Dermis microvascular lymphatic vessel endothelial cell (primary cell): ENCODE measurements around the gene PGP. TPM values are rescaled to one million over a fixed set of nuclear protein-coding genes. Genes with fewer than 3 reads are reported as not detected.

Source experiments
- DNase-seq, 2 donors: peaks; one replicate each; pipeline versions ENCODE4 v3.0.0 to v3.0.0-alpha.2; 2010; ENCODE audit warnings: low read depth in 2 of 2
- total RNA-seq: library from RNA; depleted of rRNA; stranded (reverse); fragments of >200 nt; gene quantifications from 2 replicates; pipeline ENCODE4 v1.2.1, GENCODE V29; 2014

The PGP gene
- total RNA-seq, 1 donor from 2014 or later: 11.8 TPM

DNA sequence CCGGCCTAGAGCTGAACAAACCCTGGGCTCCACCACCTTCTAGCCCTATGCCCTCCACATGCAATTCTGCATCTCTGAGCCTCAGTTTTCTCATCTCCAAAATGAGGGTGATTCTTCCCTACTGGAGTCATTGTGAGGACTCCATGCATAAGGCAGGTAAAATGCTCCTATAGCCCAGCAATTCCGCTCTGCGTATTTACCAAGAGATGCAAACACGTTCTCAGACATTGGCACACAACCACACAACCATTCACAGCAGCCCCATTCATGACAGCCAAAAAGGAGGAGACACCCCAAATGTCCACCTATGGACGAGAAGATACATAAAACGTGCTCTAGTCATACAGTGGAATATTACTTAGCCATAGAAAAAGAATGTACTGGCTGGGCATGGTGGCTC is 14.3 kb downstream of the PGP start:
- DNase-seq: no peak

DNA sequence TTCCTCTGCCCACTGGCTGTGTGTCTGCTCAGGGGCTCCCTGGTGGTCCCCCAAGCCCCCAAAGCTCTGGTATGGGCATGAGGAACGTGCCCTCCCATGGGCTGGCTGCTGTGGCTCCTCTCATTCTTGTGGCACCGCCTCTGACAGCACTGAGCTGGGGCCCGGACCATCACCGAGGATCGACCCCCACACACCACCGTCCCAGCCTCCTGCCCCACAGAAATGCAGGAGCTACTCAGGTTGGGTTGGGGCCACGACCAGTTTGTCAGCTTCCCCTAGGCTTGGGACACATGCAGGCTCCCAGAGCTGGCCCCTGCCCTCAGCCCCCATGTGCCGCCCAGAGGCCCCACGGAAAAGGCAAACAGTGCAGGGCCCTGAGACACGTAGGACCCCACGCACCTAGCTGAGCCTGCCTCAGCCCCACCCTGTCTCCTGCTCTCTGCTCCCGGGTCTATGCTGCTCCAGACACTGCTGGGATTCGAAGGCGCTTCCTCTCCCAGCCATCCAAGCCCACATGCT is 15.0 kb downstream of the PGP start:
- DNase-seq: no peak

DNA sequence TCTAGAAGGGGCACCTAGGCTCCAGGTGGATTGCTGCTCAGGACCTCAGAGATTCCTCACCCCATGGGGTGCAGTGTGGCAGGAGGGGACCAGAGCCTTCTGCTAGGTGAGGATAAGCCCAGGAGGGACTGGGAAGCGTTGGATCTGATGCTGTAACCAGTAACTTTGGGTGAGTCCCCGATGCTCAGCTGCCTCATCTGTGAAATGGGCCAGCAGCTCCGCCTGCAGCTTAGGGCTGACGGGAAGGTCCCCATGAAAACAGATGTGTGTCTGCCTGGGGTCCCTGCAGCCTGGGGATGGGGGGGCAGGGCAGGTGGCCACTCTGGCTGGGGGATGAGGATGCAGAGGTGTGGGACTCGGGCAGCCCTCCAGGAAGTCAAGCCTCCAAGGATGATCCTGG is 15.5 kb downstream of the PGP start:
- DNase-seq: no peak

DNA sequence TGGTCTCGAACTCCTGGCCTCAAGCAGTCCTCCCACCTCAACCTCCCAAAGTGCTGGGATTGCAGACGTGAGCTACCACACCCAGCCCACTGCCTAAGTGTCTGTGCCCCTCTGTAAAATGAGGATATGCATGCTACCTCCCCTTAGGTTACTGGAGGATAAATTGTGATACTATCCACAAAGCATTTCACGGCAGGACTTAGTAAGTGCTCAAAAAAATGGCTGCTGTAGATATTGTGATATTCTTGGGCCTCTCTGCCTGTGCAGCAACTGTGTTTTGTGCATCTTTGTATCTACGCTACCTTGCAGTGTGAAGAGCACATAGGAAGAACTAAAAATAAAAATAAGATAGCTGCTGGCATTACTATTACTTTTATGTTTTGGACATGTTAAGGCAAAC is 16.4 kb downstream of the PGP start:
- no peak for DNase-seq

DNA sequence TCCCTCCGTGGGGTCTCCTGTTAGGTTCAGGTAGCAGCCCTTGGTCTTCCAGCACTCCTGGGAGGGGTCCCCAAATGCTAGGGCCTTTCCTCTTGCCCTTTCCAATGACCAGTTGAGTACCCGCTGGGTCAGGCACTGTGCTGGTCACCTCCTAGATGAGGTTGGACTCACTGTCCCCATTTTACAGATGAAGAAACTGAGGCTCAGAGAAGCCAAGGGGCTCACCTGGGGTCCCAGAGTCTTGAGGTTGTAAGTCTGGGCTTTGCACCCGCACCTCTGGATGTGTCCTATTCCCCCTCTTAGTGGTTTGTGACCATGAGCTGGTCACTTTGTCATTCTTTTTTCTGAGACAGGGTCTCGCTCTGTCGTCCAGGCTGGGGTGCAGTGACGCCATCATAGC is 16.9 kb downstream of the PGP start:
- no peak for DNase-seq

GRCh38 chr16:2196981-2197511 is 17.6 kb downstream of the PGP start:
- DNase-seq: no peak

GRCh38 chr16:2196162-2196980 is 18.3 kb downstream of the PGP start, which contains the start of gene CASKIN1:
TSS of gene CASKIN1 (minus strand) at chr16:2196605. CDS start at chr16:2196432, 173 bp downstream.
- peak in 1 of 2 donors; percentile 23 for DNase-seq

GRCh38 chr16:2195322-2196161 is 19.1 kb downstream of the PGP start:
- DNase-seq: no peak

DNA sequence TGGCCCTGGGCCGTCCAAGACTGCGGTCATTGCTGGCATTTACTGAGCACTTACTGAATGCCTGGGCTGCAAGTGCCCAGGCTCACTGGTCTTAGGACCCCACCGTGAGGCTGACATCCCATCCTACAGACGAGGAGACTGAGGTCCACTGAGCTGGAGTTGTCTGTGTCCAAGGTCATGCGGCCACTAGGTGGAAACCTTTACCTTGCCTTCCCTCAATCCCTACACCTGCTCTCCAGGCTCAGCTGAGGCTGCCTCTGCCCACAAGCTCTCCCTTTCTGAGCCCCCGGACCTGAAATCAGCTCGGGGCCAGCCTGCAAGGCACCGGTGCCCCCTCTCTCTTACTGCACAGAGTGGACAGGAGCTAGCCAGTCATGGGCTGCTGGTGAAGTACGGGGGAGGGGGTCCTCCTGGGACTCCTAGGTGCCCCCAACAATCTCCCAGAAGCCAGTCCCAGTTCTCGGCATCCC is 19.8 kb downstream of the PGP start:
- peak; percentile 45 to 63 for DNase-seq

DNA sequence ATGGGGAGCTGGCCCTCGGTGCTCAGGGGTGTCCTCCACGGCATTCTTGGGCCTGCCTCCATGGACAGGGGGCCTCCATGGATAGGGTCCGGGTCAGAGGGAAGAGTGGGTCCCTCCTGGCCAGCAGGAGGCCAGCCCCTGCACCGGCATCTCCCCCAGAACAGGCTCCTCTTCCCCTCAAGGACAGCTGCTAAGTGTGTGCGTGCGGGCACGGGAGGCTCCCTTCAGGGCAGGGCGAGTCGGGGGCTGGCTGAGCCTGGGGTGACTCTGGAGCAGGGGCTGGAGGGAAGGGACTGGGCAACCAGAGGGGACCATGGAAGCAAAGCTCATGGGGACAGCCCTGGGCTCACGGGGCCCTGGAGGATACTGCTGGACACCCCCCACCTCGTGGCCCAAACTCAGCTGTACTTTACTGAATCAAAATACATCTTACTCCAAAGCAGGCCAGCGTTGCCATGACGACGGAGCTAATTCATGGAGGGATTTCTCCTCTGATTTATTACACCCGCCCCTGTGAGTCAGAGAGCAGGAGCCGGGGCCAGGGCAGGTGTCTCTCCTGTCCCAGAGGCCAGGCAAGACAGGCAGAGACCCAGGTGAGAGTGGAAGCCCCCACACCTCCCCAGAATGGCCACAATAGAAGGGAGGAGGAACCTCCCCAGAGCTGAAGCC is 20.3 kb downstream of the PGP start:
- no peak for DNase-seq

- no peak for DNase-seq
Measured at GRCh38 chr16:2191446-2191706, 23.3 kb downstream of the PGP start.

GRCh38 chr16:2190659-2191445 is 23.8 kb downstream of the PGP start:
- DNase-seq: no peak

GRCh38 chr16:2190002-2190658 is 24.5 kb downstream of the PGP start:
- no peak for DNase-seq

- no peak for DNase-seq
Measured at GRCh38 chr16:2189252-2189893, 25.3 kb downstream of the PGP start.

DNA sequence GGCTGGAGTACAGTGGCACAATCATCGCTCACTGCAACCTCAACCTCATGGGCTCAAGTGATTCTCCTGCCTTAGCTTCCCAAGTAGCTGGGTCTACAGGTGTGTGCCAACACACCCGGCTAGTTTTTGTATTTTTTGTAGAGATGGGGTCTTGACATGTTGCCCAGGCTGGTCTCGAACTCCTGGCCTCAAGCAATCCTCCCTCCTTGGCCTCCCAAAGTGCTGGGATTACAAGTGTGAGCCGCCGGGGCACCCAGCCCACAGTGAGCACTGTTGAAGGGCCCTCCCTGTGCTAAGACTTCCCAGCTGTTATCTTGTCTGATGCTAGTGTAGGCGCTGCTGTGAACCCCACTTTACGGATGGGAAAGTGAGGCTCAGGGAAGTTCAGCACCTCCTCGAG is 26.2 kb downstream of the PGP start:
- DNase-seq: no peak

GRCh38 chr16:2187212-2187611 is 27.4 kb downstream of the PGP start:
- no peak for DNase-seq

GRCh38 chr16:2186505-2186904 is 28.1 kb downstream of the PGP start:
- DNase-seq: no peak

DNA sequence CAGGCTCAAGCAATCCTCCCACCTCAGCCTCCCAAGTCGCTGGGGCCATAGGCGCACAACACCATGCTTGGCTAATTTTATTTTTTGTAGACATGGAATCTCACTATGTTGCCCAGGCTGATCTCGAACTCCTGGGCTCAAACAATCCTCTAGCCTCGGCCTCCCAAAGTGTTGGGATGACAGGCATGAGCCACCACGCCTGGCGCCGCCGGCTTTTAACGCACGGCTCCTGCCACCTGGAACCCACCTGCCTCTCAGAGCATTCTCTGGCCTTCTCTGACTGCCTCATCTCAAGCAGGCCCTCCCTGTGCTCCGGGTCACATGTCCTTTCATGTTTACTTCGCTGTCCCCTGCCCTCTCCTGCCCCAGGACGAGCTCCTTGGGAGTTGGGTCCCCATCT is 28.6 kb downstream of the PGP start:
- DNase-seq: no peak

DNA sequence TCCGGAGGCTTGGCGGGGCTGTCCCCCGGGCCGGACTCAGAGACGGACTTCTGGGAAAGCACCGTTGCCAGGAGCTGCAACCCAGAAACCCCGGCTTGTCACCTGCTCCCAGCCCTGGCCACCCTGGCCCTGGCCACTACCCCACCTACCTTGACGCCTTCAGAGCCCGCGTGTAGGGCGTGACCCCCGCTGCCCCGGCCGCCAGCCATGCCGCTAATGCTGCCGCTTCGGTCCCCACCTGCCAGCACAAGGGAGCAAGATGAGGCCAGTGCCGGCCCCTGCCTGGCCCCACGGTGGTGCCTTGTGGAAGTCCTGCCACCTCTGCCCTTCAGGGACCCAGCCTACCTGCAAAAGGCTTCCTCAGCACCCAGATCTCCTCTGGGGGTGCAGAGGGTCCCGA is 29.7 kb downstream of the PGP start:
- DNase-seq: no peak

- no peak for DNase-seq
Measured at GRCh38 chr16:2184346-2184745, 30.3 kb downstream of the PGP start.
